Vagina (tissue), 2 donors: ENCODE data around the gene COL8A2. TPM values are rescaled to one million over a fixed set of nuclear protein-coding genes. Genes with fewer than 3 reads are reported as not detected.

Source experiments
- DNase-seq, 2 donors: peaks; one replicate each; pipeline ENCODE4 v3.0.0-alpha.2; 2017; ENCODE audit errors: extremely low spot score in 2 of 2
- H3K27ac ChIP-seq: fragments of 200-600 bp; sonication (generic); one replicate; pipeline ENCODE4 v1.5.1; 2019
- H3K27me3 ChIP-seq: fragments of 200-600 bp; sonication (generic); one replicate; pipeline ENCODE4 v1.5.1; 2019
- H3K36me3 ChIP-seq, 2 donors: fragments of 200-600 bp; sonication (generic); one replicate each; pipeline ENCODE4 v1.5.1; 2017 to 2019
- H3K4me1 ChIP-seq: fragments of 200-600 bp; sonication (generic); one replicate; pipeline ENCODE4 v1.5.1; 2019
- H3K4me3 ChIP-seq, 2 donors: fragments of 200-600 bp; sonication (generic); 1 replicate in 1 of 2; 2 replicates in 1 of 2; pipeline ENCODE4 v1.5.1; 2016 to 2019
- H3K9me3 ChIP-seq: fragments of 200-600 bp; sonication (generic); one replicate; pipeline ENCODE4 v1.5.1; 2019
- CTCF ChIP-seq, 3 experiments: fragments of 450-650 bp in 2 of 3; fragments of 200-600 bp in 1 of 3; sonication (generic) in 1 of 3; IDR thresholded peaks; one replicate each; pipeline ENCODE4 v1.5.1; 2017 to 2019; ENCODE audit warnings: antibody characterized with exemption in 3 of 3, mild to moderate bottlenecking in 2 of 3, moderate library complexity in 2 of 3
- POLR2A ChIP-seq, 2 donors: fragments of 450-650 bp; IDR thresholded peaks; one replicate each; pipeline ENCODE4 v1.6.1; 2017; ENCODE audit warnings: antibody characterized with exemption in 2 of 2, mild to moderate bottlenecking in 2 of 2, moderate library complexity in 2 of 2
- POLR2AphosphoS5 ChIP-seq, 2 donors: sonication (generic); formaldehyde crosslinking; IDR thresholded peaks; one replicate each; pipeline ENCODE4 v1.9.0; 2017; ENCODE audit warnings: antibody characterized with exemption in 2 of 2, mild to moderate bottlenecking in 2 of 2, low read depth in 1 of 2; ENCODE audit not compliant: insufficient read depth in 1 of 2
- intact Hi-C: fragments of 100-400 bp; cut with DNase I; formaldehyde crosslinking; loops from one replicate; pipeline ENCODE4 v1.15.1; 2023
- total RNA-seq: library from RNA; depleted of rRNA; stranded (reverse); fragments of >200 nt; gene quantifications from one replicate; pipeline ENCODE4 v1.2.3, GENCODE V29; 2016

The COL8A2 gene
- total RNA-seq, 1 donor from 2014 or later, result 6.4 TPM

- intact Hi-C loops, result loop anchor here (5.0 to 10.0 kb wide), 4 partner anchors 37 to 234 kb away; partner anchors contain the start of genes STK40 and THRAP3
- H3K9me3 ChIP-seq, result no peaks in the 10 kb centered on the region
- peak in 1 of 2 donors; percentile 97 for DNase-seq
- no peaks in the 10 kb centered on the region for H3K36me3 ChIP-seq
- TF ChIP-seq POLR2AphosphoS5 (IDR thresholded peaks at IDR 0.05; ENCODE audit: insufficient read depth in 1 of 2, low read depth in 1 of 2) (peak; percentile 84 to 92), POLR2A (IDR thresholded peaks at IDR 0.05) (peak in 1 of 2 donors; percentile 58), CTCF (IDR thresholded peaks at IDR 0.05) (no peak)
- no peaks in the 10 kb centered on the region for H3K27me3 ChIP-seq
- H3K27ac ChIP-seq, result peak overlapping the region; percentile 99
- peaks cover 59% of the 10 kb centered on the region for H3K4me1 ChIP-seq
- peak overlapping the region; percentile 5 to 29 for H3K4me3 ChIP-seq
Measured at GRCh38 chr1:36150296-36151133, 25.5 kb upstream of the COL8A2 start.

GRCh38 chr1:36149973-36150295, 24.9 kb upstream of the COL8A2 start:
- H3K4me3 ChIP-seq, result peak overlapping the region in 1 of 2 donors; percentile 74
- H3K36me3 ChIP-seq, result no peaks in the 10 kb centered on the region
- no peak for DNase-seq
- TF ChIP-seq POLR2AphosphoS5 (IDR thresholded peaks at IDR 0.05; ENCODE audit: insufficient read depth in 1 of 2, low read depth in 1 of 2), result no peak
- TF ChIP-seq POLR2A (IDR thresholded peaks at IDR 0.05), result no peak
- TF ChIP-seq CTCF (IDR thresholded peaks at IDR 0.05), result no peak
- H3K27me3 ChIP-seq, result no peaks in the 10 kb centered on the region
- peaks cover 53% of the 10 kb centered on the region for H3K4me1 ChIP-seq
- intact Hi-C loops, result loop anchor here (5.0 to 10.0 kb wide), 4 partner anchors 37 to 235 kb away; partner anchors contain the start of genes STK40 and THRAP3
- peak overlapping the region; percentile 99 for H3K27ac ChIP-seq
- H3K9me3 ChIP-seq, result no peaks in the 10 kb centered on the region

GRCh38 chr1:36149237-36149972, 24.4 kb upstream of the COL8A2 start, which contains the start of gene TRAPPC3:
Gene TRAPPC3, minus strand, starts transcription at chr1:36149486. Its CDS starts 108 bp downstream, at chr1:36149378.
- peak; percentile 94 to 96 (median 94) for TF ChIP-seq CTCF (IDR thresholded peaks at IDR 0.05)
- peak in 1 of 2 donors; percentile 90 for TF ChIP-seq POLR2A (IDR thresholded peaks at IDR 0.05)
- peak; percentile 94 to 99 for TF ChIP-seq POLR2AphosphoS5 (IDR thresholded peaks at IDR 0.05; ENCODE audit: insufficient read depth in 1 of 2, low read depth in 1 of 2)
- Histone ChIP-seq H3K36me3 (no peaks in the 10 kb centered on the region), H3K9me3 (no peaks in the 10 kb centered on the region), H3K27me3 (no peaks in the 10 kb centered on the region), H3K27ac (peak within 1 kb of the TSS; percentile 99), H3K4me1 (peaks cover 50% of the 10 kb centered on the region), H3K4me3 (peak within 1 kb of the TSS; percentile 74 to 96)
- DNase-seq, result peak; percentile 100
- intact Hi-C loops, result no loop called here

GRCh38 chr1:36148821-36149236, 23.8 kb upstream of the COL8A2 start:
- H3K4me1 ChIP-seq, result peaks cover 50% of the 10 kb centered on the region
- TF ChIP-seq POLR2A (IDR thresholded peaks at IDR 0.05), result no peak
- no peak for TF ChIP-seq CTCF (IDR thresholded peaks at IDR 0.05)
- no peak for TF ChIP-seq POLR2AphosphoS5 (IDR thresholded peaks at IDR 0.05; ENCODE audit: insufficient read depth in 1 of 2, low read depth in 1 of 2)
- intact Hi-C loops, result no loop called here
- no peak for DNase-seq
- H3K27ac ChIP-seq, result peak overlapping the region; percentile 99
- H3K36me3 ChIP-seq, result no peaks in the 10 kb centered on the region
- peak overlapping the region; percentile 74 to 96 for H3K4me3 ChIP-seq
- H3K27me3 ChIP-seq, result no peaks in the 10 kb centered on the region
- H3K9me3 ChIP-seq, result no peaks in the 10 kb centered on the region
